GM23338 (cell line): ENCODE measurements around the gene PDE1C. TPM values are rescaled to one million over a fixed set of nuclear protein-coding genes. Genes with fewer than 3 reads are reported as not detected.

Experiments used
- ATAC-seq: fragments of 200-7000 bp; cut with Tn5 transposase; 3 replicates; pipeline ENCODE4 v1.9.1; 2020
- DNase-seq: peaks from one replicate; pipeline ENCODE4 v3.0.0-alpha.2; 2015; ENCODE audit warnings: low spot score
- H2AFZ ChIP-seq: fragments of 200-600 bp; sonication (generic); 2 replicates; pipeline ENCODE4 v1.8.0; 2016; ENCODE audit warnings: antibody characterized with exemption, mild to moderate bottlenecking, moderate library complexity
- H3F3A ChIP-seq: fragments of 200-600 bp; sonication (generic); replicated peaks from 2 replicates; pipeline ENCODE4 v1.8.0; 2017; ENCODE audit warnings: antibody characterized with exemption, mixed run types, low read depth
- H3K27ac ChIP-seq: fragments of 200-600 bp; sonication (generic); 2 replicates; pipeline ENCODE4 v1.6.1; 2016; ENCODE audit warnings: low read depth
- H3K27me3 ChIP-seq: fragments of 200-600 bp; sonication (generic); 2 replicates; pipeline ENCODE4 v1.8.0; 2016; ENCODE audit warnings: mild to moderate bottlenecking, mixed run types, moderate library complexity; ENCODE audit not compliant: insufficient read depth
- H3K36me3 ChIP-seq: fragments of 200-600 bp; sonication (generic); 2 replicates; pipeline ENCODE4 v1.8.0; 2016; ENCODE audit warnings: mild to moderate bottlenecking; ENCODE audit not compliant: insufficient read depth
- H3K4me1 ChIP-seq: fragments of 200-600 bp; sonication (generic); 2 replicates; pipeline ENCODE4 v1.8.0; 2016; ENCODE audit warnings: mild to moderate bottlenecking, moderate library complexity; ENCODE audit not compliant: insufficient read depth
- H3K4me2 ChIP-seq: fragments of 200-600 bp; sonication (generic); 2 replicates; pipeline ENCODE4 v1.7.1; 2017; ENCODE audit warnings: mixed run types
- H3K4me3 ChIP-seq: fragments of 200-600 bp; sonication (generic); 2 replicates; pipeline ENCODE4 v1.6.1; 2016; ENCODE audit warnings: mixed run types
- H3K79me2 ChIP-seq: fragments of 200-600 bp; sonication (generic); replicated peaks from 2 replicates; pipeline ENCODE4 v1.8.0; 2017; ENCODE audit warnings: mild to moderate bottlenecking; ENCODE audit not compliant: insufficient read depth
- H3K9me2 ChIP-seq: fragments of 200-600 bp; sonication (generic); 2 replicates; pipeline ENCODE4 v1.8.0; 2017; ENCODE audit not compliant: insufficient read depth
- H4K20me1 ChIP-seq: fragments of 200-600 bp; sonication (generic); replicated peaks from 2 replicates; pipeline ENCODE4 v1.8.0; 2017; ENCODE audit warnings: mild to moderate bottlenecking; ENCODE audit not compliant: insufficient read depth
- H3K27ac Mint-ChIP-seq: 2 replicates; pipeline ENCODE4 v1.8.0; 2020; ENCODE audit warnings: inconsistent platforms, mild to moderate bottlenecking, moderate library complexity, mixed read lengths
- H3K27me3 Mint-ChIP-seq: 3 replicates; pipeline ENCODE4 v1.8.0; 2022; ENCODE audit warnings: low read depth, mild to moderate bottlenecking, moderate library complexity, mixed read lengths, inconsistent platforms; ENCODE audit not compliant: insufficient read depth, poor library complexity
- H3K36me3 Mint-ChIP-seq: 3 replicates; pipeline ENCODE4 v1.8.0; 2021; ENCODE audit warnings: low read depth, mild to moderate bottlenecking, inconsistent platforms, moderate library complexity, mixed read lengths
- H3K4me1 Mint-ChIP-seq: 3 replicates; pipeline ENCODE4 v1.8.0; 2020; ENCODE audit warnings: mild to moderate bottlenecking, inconsistent platforms, mixed read lengths
- H3K4me3 Mint-ChIP-seq: 3 replicates; pipeline ENCODE4 v1.8.0; 2021; ENCODE audit warnings: moderate library complexity, mild to moderate bottlenecking, inconsistent platforms, mixed read lengths
- H3K9me3 Mint-ChIP-seq: 3 replicates; pipeline ENCODE4 v1.8.0; 2020; ENCODE audit warnings: moderate library complexity, mild to moderate bottlenecking, inconsistent platforms, mixed read lengths
- CREB1 ChIP-seq: fragments of 250-450 bp; sonication (Bioruptor Pico); IDR thresholded peaks from 2 replicates; pipeline ENCODE4 v1.5.0; 2020; ENCODE audit warnings: low read depth, mild to moderate bottlenecking, moderate library complexity
- EZH2 ChIP-seq: fragments of 200-600 bp; sonication (generic); IDR thresholded peaks from one replicate; pipeline ENCODE4 v1.8.0; 2017; ENCODE audit warnings: antibody characterized with exemption, mild to moderate bottlenecking, low read depth; ENCODE audit not compliant: unreplicated experiment
- JUNB ChIP-seq: IDR thresholded peaks from one replicate; pipeline ENCODE4 v1.6.1; 2016; ENCODE audit warnings: antibody characterized with exemption; ENCODE audit not compliant: unreplicated experiment
- POLR2AphosphoS5 ChIP-seq: IDR thresholded peaks from 2 replicates; pipeline ENCODE4 v1.6.1; 2016; ENCODE audit warnings: antibody characterized with exemption, low read depth
- REST ChIP-seq: IDR thresholded peaks from one replicate; pipeline ENCODE4 v1.6.1; 2018; ENCODE audit warnings: antibody characterized with exemption; ENCODE audit not compliant: unreplicated experiment
- polyA plus RNA-seq: library from polyadenylated mRNA; unstranded; fragments of >200 nt; fragmentation: Nextera tagmentation; extraction: Ambion mirVana; gene quantifications from 2 replicates; pipeline ENCODE4 v1.2.1, GENCODE V29; 2016
- total RNA-seq: library from RNA; depleted of rRNA; stranded (reverse); fragments of >200 nt; shearing (Covaris generic); gene quantifications from 2 replicates; pipeline ENCODE4 v1.2.3, GENCODE V29; 2014
- TF ChIP-seq, protein P1 (sequence below): fragments of 250-450 bp; sonication (Bioruptor Pico); IDR thresholded peaks from 2 replicates; pipeline ENCODE4 v1.5.0; 2020; ENCODE audit warnings: mild to moderate bottlenecking, moderate library complexity

The PDE1C gene
- total and polyA plus RNA-seq, 2 experiments from 2014 or later: 0.28 TPM; not detected in 1

- TF ChIP-seq, protein P1, sequence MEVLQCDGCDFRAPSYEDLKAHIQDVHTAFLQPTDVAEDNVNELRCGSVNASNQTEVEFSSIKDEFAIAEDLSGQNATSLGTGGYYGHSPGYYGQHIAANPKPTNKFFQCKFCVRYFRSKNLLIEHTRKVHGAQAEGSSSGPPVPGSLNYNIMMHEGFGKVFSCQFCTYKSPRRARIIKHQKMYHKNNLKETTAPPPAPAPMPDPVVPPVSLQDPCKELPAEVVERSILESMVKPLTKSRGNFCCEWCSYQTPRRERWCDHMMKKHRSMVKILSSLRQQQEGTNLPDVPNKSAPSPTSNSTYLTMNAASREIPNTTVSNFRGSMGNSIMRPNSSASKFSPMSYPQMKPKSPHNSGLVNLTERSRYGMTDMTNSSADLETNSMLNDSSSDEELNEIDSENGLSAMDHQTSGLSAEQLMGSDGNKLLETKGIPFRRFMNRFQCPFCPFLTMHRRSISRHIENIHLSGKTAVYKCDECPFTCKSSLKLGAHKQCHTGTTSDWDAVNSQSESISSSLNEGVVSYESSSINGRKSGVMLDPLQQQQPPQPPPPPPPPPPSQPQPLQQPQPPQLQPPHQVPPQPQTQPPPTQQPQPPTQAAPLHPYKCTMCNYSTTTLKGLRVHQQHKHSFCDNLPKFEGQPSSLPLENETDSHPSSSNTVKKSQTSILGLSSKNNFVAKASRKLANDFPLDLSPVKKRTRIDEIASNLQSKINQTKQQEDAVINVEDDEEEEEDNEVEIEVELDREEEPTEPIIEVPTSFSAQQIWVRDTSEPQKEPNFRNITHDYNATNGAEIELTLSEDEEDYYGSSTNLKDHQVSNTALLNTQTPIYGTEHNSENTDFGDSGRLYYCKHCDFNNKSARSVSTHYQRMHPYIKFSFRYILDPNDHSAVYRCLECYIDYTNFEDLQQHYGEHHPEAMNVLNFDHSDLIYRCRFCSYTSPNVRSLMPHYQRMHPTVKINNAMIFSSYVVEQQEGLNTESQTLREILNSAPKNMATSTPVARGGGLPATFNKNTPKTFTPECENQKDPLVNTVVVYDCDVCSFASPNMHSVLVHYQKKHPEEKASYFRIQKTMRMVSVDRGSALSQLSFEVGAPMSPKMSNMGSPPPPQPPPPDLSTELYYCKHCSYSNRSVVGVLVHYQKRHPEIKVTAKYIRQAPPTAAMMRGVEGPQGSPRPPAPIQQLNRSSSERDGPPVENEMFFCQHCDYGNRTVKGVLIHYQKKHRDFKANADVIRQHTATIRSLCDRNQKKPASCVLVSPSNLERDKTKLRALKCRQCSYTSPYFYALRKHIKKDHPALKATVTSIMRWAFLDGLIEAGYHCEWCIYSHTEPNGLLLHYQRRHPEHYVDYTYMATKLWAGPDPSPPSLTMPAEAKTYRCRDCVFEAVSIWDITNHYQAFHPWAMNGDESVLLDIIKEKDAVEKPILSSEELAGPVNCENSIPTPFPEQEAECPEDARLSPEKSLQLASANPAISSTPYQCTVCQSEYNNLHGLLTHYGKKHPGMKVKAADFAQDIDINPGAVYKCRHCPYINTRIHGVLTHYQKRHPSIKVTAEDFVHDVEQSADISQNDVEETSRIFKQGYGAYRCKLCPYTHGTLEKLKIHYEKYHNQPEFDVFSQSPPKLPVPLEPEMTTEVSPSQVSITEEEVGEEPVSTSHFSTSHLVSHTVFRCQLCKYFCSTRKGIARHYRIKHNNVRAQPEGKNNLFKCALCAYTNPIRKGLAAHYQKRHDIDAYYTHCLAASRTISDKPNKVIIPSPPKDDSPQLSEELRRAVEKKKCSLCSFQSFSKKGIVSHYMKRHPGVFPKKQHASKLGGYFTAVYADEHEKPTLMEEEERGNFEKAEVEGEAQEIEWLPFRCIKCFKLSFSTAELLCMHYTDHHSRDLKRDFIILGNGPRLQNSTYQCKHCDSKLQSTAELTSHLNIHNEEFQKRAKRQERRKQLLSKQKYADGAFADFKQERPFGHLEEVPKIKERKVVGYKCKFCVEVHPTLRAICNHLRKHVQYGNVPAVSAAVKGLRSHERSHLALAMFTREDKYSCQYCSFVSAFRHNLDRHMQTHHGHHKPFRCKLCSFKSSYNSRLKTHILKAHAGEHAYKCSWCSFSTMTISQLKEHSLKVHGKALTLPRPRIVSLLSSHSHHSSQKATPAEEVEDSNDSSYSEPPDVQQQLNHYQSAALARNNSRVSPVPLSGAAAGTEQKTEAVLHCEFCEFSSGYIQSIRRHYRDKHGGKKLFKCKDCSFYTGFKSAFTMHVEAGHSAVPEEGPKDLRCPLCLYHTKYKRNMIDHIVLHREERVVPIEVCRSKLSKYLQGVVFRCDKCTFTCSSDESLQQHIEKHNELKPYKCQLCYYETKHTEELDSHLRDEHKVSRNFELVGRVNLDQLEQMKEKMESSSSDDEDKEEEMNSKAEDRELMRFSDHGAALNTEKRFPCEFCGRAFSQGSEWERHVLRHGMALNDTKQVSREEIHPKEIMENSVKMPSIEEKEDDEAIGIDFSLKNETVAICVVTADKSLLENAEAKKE: no peak
Observed at GRCh38 chr7:31892099-31892829, 177.9 kb downstream of the PDE1C start (continued).

- Mint-ChIP-seq H3K36me3 (no peaks in the 10 kb centered on the region), H3K4me3 (no peak overlapping the region), H3K27me3 (peaks cover 7% of the 10 kb centered on the region), H3K4me1 (no peaks in the 10 kb centered on the region), H3K27ac (no peak overlapping the region), H3K9me3 (no peaks in the 10 kb centered on the region; the same call in 2 of the 3 replicates)
- H3K36me3 ChIP-seq: no peaks in the 10 kb centered on the region
- no peak overlapping the region for H2AFZ ChIP-seq
- H3K4me1 ChIP-seq: no peaks in the 10 kb centered on the region
- no peaks in the 10 kb centered on the region for H3K27me3 ChIP-seq
- H3K79me2 ChIP-seq: no peaks in the 10 kb centered on the region
- H3K4me3 ChIP-seq: no peak overlapping the region
- no peak for DNase-seq
- no peak overlapping the region for H3K4me2 ChIP-seq
- H3K27ac ChIP-seq: no peak overlapping the region
- H3F3A ChIP-seq: no peaks in the 10 kb centered on the region
- no peak for ATAC-seq
- peaks cover 3% of the 10 kb centered on the region for H3K9me2 ChIP-seq
- H4K20me1 ChIP-seq: no peaks in the 10 kb centered on the region
- TF ChIP-seq REST: no peak
- no peak for TF ChIP-seq EZH2
- TF ChIP-seq POLR2AphosphoS5: no peak
- no peak for TF ChIP-seq JUNB
- no peak for TF ChIP-seq CREB1 (CRISPR knock-in tag)
Observed at GRCh38 chr7:31890766-31891165, 179.4 kb downstream of the PDE1C start.
